ENCODE measurements around the gene TERC. TPM values are rescaled to one million over a fixed set of nuclear protein-coding genes. Genes with fewer than 3 reads are reported as not detected.

TERC gene
- polyA plus RNA-seq (ENCODE audit: insufficient read length in 10 of 10) = under 1 TPM in 4 of 10 donors, not detected in 6; 0.46 to 0.66 (median 0.51) TPM
- long read RNA-seq, donor 1 = 0 reads
- long read RNA-seq, donor 2 = 0 reads
- long read RNA-seq, donor 3 = 0 reads
- long read RNA-seq, donor 4 = 0 reads
- long read RNA-seq, donor 5 = 0 reads
- long read RNA-seq, donor 6 = 0 reads
- long read RNA-seq, donor 7 = 0 reads
- long read RNA-seq, donor 8 = 0 reads
- long read RNA-seq, donor 9 = 0 reads

DNA sequence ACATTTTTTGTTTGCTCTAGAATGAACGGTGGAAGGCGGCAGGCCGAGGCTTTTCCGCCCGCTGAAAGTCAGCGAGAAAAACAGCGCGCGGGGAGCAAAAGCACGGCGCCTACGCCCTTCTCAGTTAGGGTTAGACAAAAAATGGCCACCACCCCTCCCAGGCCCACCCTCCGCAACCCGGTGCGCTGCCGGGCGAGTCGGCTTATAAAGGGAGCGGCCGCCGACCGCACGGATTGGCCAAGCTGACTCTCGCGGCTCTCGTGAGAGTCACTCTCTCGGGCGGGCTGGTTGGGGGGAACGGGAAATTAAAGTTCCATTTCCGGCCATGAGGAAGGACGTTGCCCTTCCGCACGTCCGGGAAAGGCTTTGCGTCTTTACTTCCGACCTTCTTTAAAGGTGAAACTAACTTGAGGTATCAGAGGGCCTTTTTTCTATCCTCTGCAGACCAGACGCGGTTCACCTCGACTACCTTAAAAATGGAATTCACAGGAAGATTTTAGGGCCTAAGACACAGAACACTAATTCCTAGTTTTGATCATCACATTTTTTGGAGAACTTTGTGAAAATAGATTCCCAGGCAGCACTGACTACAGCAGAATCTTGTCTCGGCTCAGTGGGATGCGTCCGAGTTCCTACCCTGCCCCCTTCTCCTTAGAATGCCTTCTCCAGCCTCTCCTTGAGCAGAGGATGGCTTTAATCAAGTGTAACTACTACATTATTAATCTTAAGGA is at the start of gene TERC:
Gene TERC (minus strand): TSS at position 179 of the 731 bp plus-strand sequence.
- DNase-seq = peak; percentile 93 to 97 (median 96)

- DNase-seq = peak in 1 of 3 donors; percentile 26
Measured at GRCh38 chr3:169813757-169814517, 49.1 kb upstream of the TERC start.

DNA sequence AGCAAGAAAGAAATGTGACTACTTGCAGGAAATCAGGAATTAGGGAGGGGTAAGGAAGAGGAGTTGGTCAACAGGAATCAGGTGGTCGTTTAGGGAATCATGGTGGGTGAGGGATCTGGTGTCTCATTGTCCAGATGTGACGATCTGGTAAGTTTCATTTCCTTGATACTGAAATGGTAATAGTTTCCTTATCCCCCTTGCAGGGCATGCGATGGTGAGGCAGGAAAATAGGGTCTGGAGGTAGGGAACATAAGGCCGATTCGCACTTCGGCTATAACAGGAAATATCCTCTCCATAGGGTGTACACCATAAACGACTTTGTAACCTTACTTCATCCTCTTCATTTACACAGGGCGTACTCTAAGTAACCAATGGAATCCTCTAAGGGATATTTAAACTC is 48.4 kb upstream of the TERC start:
- DNase-seq = peak in 1 of 3 donors; percentile 6

- peak; percentile 68 to 93 (median 71) for DNase-seq
Measured at GRCh38 chr3:169812332-169813235, 47.7 kb upstream of the TERC start, which contains the start of the genes LRRC34 and LRRIQ4. LRRC34 (minus strand) TSS chr3:169812904; CDS start chr3:169812548, 356 bp downstream. LRRIQ4 (plus strand) TSS chr3:169812870; CDS start chr3:169821922, 9,052 bp downstream.

DNA sequence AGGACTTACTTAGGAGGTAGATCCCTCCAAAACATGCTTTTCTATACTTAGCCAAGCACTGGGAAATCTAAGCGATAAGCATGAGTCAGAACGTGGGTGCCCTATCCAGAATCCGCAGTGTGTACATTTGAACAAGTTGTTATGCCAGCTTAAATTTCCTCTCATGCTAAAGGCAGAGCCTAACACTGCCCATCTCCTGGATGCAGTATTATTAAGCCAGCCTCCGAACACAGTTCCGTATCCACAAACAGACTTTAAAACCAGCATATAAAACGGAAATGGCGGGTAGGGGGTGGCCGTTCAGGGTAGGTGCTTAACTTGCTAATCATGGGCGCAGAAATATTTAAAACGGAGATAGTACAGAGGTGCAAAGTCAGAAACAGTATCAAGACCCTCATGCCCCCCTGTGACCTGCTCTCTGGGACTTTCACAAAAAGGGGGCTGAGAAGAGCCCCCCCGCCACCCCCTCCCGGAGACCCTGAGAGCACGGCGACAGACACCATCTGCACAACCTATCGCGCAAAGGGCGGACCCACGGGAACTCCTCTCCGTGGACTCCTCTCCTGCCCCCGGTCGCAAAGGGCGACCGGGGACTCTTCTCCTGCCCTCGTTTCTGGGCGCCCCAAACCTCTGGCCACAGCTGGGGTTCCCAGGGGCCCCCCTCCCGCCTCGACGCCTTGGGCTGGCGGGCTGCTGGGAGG is 46.9 kb upstream of the TERC start:
- DNase-seq = peak; percentile 53 to 80 (median 54)

- no peak for DNase-seq
Measured at GRCh38 chr3:169809230-169809795, 44.5 kb upstream of the TERC start.

GRCh38 chr3:169804681-169805080 is 39.8 kb upstream of the TERC start:
- no peak for DNase-seq

DNA sequence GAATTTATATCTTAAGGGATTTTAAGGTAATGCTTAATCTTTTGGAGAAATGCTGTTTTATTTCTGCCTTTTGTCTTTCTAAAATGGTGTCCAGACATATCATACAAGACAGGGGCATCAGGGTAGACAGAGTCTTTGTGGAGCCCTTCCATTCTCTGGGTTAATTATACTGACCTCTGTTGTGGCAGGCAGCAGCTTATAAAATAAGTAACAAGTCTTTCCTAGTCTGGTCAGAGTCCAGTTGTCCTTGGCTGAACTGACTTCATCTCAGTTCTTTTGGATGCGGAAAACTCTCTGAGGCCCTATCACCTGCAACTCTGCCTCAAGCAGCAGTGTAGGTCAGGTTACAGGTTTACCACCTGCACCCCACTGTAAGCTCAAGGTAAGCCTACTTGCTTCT is 27.5 kb upstream of the TERC start:
- DNase-seq = no peak

GRCh38 chr3:169790687-169791429 is 26.0 kb upstream of the TERC start:
- no peak for DNase-seq

- no peak for DNase-seq
Measured at GRCh38 chr3:169790219-169790618, 25.4 kb upstream of the TERC start.

GRCh38 chr3:169787791-169788190 is 22.9 kb upstream of the TERC start:
- DNase-seq = no peak

- DNase-seq = no peak
Measured at GRCh38 chr3:169787120-169787519, 22.3 kb upstream of the TERC start.

DNA sequence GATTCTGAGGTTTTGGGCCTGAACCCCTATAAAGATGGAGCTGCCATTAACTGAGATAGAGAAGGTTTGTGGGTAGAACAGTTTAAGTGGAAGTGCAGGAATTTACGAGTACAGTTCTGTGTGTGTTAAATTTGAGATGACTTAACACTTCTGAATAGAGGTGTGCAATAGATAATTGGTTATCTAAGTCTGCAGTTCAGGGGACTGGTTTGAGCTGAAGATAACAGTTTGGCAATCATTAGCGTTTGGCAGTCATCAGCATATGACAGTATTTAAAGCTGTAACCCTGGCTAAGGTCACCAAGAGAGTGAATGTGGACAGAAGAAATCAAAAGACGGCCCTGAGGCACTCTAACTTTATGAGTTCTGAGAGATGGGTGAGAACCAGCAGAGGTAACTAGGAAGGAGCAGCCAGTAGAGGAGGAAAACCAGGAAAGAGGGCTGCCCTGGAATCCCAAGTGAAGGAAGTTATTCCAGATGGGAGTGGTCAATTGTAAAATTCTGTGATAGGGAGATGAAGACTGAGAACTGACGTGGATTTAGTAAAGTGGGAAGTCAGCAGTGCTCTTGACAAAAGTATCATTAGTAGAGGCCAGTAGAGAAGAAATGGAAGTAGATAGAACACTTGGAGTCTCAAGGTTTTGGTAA is 16.5 kb upstream of the TERC start:
- DNase-seq = no peak

DNA sequence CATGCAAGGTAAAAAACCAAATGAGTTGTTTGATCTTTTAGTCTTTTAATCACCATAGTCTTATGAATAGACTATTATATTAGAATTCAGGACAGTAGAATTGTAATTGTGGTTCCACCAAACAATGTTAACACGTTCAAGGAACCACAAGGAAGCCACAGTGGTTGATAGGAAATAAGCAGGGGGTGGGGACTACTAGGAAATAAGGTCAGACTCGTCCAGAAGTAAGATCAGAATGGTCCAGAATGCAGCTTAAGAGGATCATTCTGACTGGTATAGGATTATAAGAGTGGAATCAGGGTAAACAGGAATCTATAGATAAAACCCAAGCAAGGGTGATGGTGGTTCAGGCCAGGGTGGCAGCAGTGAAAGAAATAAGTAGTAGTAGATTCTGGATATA is 15.9 kb upstream of the TERC start:
- DNase-seq = no peak

DNA sequence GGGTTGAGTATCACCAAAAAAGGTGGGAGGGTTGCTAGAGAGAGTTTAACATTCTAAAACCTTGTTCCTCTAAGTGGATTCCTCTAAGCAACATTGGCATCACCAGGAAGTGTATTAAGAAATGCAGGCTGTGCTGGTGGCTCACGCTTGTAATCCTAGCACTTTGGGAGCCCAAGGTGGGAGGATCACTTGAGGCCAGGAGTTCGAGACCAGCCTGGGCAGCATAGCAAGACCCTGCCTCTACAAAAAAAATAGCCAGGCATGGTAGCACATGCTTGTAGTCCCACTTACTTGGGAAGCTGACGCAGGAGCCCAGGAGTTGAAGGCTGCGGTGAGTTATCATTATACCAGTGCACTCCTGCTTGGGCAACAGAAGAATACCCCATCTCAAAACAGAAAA is 13.0 kb upstream of the TERC start:
- no peak for DNase-seq

GRCh38 chr3:169774186-169774585 is 9.3 kb upstream of the TERC start:
- DNase-seq = no peak

DNA sequence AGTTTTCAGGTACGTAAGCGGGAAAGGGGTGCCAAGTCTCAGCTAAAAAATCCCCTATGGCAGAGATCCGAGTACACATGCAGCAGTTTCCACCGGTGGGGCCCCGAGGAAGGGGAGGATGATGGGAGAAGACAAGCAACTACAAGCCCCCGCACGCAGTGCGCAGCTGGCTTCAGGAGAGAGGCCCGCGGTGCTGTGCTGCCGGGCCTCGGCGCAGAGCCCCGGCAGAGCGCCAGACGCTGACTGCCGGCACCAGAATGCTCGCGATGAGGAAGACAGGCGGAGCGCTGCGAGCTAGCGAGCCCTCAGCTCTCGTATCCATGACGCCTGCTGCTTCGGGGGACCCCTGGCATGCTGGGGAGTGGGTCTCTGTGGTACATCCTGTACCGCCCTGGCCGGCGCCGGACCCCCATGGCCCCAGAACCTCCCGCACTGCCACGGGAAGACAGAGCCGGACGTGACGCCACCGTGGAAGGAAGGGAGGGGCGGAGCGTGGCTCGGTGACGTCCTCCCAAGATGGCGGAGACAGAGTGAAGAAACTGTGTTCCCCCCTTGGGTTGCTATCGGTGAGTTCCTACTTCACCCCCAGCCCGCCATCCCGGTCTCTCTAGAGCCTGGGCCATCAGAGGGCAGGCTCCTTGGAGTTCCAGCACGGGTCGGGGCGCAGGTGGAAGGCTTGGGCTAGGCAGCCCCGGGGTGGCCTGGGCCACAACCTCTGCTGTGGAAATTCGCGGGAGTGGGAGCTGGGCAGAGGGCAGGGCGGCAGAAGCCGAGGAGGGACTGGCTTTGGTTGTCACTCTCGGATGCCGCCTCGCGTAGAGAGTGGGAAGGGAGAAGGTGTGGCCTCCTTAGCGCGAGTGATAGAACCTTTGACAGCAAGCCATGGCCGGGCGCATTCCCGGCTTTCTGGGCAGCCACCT is 8.3 kb upstream of the TERC start, which contains the start of gene MYNN:
Gene MYNN (plus strand): TSS at position 500 of the 920 bp plus-strand sequence. CDS start 900 bp downstream, outside the sequence.
- DNase-seq = peak; percentile 91 to 99 (median 96)

All from muscle of back (tissue), 13 donors.